GM21717 (cell line): ENCODE data around the gene DHRS3.
"Not testable (repeated sequence)": the region's sequence is repeated elsewhere in the genome, so short reads cannot be mapped to it uniquely, and the experiment has no call there.

ENCODE experiments used
- ATAC-seq: cut with Tn5 transposase; IDR thresholded peaks from one replicate; pipeline ENCODE4 v1.9.1; 2021; ENCODE audit warnings: mild to moderate bottlenecking, moderate library complexity; ENCODE audit not compliant: unreplicated experiment

Gene DHRS3

GRCh38 chr1:12578860-12579422 is 39.1 kb downstream of the DHRS3 start:
- no peak for ATAC-seq

DNA sequence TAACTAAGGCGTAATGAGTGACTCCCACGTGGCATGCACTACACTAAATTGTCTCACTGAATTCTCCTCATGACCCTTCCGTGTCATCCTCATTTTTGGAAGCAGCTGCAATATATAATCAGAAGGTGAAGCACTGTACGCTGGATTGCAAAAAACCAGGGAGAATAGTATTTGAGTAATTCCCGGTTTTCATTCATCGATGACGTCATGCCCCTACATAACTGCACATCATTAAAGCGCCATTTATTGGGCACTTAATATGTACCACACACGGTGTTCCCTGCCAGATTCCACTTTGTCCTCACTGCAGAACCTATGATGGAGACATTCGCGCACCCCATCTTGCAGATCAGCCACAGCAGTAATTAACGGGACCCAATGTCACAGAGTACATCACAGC is 41.0 kb downstream of the DHRS3 start:
- ATAC-seq = no peak

DNA sequence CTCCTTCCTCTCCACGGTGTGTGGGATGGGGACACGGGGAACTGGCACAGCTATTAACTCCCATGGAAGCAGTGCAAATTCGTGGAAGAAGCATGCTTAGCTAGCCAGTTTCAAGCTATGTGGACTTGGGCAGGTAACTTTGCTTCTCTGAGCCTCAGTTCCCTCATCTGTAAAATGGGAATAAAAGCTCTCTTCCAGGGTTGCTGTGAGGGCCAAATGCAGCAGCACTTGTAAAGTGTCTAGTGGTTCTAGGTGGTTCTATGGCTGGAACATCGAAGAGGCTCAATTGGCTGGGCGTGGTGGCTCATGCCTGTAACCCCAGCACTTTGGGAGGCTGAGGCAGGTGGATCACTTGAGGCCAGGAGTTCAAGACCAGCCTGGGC is 43.3 kb downstream of the DHRS3 start:
- no peak for ATAC-seq

GRCh38 chr1:12573015-12573825 is 44.8 kb downstream of the DHRS3 start:
- ATAC-seq = no peak

- ATAC-seq = no peak
Observed at GRCh38 chr1:12572522-12572921, 45.5 kb downstream of the DHRS3 start.

DNA sequence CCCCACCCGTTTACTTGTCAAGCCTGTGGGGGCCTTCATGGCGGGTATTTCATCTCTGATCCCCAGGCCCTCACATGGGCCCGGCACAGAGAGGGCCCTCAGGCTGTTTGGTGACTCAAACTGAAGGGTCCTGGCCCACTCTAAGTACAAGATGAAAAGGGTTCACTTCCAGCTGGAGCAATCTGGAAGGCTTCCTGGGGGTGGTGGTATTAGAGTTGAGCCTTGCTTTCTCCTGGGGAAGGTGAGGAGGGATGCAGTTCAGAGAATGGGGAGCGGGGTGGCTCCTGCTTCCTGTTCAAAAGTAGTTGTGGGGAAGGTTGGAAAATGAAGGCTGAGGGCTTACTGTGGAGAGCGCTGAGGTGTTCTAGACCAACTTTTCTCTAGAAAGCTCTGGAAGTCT is 47.7 kb downstream of the DHRS3 start:
- ATAC-seq = no peak

GRCh38 chr1:12568009-12568767 is 49.8 kb downstream of the DHRS3 start:
- ATAC-seq = no peak

- no peak for ATAC-seq
Observed at GRCh38 chr1:12567288-12567819, 50.7 kb downstream of the DHRS3 start.

DNA sequence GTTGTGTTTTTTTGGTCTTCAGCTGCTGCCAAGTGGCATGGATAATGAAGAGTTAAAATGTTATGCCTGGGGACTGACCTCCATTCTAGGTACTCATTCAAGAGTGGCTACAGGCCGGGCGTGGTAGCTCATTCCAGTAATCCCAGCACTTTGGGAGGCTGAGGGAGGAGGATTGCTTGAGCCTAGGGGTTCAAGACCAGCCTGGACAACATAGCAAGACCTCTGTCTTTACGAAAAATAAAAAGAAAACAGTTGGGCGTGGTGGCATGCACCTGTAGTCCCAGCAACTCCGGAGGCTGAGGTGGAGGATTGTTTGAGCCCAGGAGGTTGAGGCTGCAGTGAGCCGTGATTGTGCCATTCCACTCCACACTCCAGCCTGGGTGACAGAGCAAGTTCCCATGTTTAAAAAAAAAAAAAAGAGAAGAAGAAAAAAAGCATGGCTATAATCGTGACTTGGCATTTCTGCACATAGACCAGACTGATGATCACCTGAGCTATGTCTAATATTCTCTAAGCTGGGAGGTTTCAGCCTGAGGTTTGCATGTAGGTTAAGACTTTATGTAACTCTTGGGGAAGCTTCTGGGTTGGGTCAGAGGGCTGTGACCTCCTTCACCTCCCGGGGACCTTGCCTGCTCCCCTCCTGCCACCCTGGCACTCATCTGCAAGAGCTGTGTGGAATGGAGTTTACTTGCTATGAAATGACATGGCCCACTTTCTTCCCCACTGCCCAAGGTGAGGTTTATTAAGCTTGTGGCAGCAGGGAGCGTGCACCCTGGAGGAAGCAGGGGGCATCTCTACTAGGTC is 51.3 kb downstream of the DHRS3 start:
- no peak for ATAC-seq

GRCh38 chr1:12565966-12566352 is 52.1 kb downstream of the DHRS3 start:
- no peak for ATAC-seq

DNA sequence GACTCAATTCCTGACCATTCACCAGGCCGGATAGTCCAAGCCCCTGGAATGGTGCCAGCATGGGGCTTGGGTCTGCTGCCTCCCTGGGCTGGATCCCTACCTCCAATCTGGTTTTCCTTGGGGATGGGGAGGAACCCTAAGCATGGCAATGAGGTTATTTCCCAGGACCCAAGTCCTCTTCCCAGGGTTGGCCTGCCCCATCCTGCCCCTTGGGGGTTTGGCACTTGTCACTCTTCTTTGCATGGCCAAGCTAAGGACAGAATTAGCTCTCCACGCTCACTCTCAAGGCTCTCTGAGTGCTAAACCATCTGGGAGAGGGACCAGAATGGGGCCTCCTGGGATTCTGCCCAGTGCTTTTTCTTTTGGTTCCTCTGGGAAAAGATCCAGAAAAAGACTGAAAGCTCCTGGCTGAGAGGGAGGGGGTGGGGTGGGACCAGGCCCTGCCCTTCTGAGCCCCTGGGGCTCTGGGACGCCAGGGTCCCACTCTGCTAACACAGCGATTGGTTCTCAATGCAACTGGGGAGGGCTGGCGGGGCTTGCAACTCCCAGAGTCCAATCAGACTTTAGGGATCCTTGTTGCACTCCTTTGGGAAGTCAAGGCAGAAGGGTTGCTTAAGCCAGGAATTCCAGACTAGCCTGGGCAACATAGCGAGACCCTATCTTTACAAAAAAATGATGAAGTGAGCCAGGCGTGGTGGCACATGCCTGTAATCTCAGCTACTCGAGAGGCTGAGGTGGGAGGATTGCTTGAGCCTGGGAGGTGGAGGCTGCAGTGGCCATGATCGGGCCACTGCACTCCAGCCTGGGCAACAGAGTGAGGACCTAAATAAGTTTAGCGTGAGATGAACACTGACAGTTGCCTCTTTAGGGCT is 52.7 kb downstream of the DHRS3 start:
- no peak for ATAC-seq

- not testable (repeated sequence) for ATAC-seq
Observed at GRCh38 chr1:12564251-12564650, 53.8 kb downstream of the DHRS3 start.

DNA sequence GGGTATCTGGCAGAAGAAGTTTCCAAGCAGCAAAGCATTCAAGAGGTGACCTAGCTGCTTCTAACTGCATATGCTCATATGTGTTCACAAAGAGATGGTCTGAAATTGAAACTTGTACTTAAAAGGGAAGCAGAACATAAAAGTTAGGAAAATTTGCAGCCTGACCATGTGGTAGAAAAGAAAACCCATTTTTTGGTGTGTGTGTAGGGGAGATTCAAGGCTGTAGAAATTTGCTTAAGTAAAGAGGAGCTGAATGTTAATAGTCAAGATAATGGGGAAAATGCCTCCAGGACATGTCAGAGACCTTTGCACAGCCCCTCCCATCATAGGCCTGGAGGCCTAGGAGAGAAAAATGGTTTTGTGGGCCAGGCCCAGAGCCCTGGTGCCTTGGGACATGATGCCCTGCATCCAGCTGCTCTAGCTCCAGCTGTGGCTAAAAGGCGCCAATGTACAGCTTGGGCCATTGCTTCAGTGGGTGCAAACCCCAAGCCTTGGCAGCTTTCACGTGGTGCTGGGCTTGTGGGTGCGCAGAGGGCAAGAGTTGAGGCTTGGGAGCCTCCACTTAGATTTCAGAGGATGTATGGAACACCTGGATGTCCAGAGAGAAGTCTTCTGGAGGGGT is 54.9 kb downstream of the DHRS3 start:
- ATAC-seq = no peak

DNA sequence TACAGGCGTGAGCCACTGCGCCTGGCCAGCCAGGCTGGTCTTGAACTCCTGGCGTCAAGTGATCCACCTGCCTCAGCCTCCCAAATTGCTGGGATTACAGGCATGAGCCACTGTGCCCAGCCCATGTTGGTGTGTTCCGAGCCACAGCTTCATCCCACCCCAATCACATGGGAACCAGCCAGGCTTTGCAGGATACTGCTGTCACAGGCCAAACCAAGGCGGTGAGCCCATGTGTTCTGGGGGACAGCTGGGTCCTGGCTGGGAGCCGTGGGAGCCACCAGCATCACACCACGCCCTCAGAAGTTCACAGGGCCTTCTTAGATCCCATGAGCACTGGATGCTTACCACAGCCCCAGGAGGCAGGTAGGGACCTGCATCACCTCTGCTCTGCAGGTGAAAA is 56.9 kb downstream of the DHRS3 start:
- no peak for ATAC-seq

DNA sequence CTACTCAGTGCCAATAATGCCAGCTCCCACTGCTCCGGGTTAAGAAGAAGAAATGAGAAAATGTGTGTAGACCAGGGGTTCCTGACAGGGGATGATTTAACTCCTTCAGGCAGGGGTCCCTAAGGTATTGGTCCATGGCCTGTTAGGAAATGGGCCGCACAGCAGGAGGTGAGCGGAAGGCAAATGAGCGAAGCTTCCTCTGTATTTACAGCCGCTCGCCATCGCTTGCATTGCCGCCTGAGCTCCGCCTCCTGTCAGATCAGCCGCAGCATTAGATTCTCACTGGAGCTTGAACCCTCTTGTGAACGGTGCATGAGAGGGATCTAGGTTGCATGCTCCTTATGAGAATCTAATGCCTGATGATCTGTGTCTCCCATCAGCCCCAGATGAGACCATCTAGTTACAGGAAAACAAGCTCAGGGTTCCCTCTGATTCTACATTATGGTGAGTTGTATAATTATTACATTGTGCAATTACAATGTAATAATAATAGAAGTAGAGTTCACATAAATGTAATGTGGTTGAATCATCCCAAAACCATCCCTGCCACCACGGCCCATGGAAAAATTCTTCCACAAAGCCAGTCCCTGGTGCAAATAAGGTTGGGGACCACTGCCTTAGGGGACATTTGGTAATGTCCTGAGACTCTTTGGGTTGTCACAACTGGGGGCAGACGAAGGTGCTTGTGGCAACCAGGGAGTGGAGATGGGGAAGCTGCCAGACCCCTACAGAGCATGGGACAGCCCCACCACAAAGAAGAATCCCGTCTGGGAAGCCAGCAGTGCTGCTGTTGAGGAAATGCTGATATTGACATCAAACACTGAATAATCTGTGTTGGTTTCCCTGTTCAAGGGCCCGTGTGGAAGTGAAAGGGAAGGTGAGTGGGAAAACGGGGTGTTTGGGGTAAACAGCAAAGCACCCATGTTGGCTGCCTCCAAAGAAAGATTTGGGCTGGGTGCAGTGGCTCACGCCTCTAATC is 60.8 kb downstream of the DHRS3 start:
- ATAC-seq = no peak

GRCh38 chr1:12556368-12556930 is 61.6 kb downstream of the DHRS3 start:
- ATAC-seq = no peak

DNA sequence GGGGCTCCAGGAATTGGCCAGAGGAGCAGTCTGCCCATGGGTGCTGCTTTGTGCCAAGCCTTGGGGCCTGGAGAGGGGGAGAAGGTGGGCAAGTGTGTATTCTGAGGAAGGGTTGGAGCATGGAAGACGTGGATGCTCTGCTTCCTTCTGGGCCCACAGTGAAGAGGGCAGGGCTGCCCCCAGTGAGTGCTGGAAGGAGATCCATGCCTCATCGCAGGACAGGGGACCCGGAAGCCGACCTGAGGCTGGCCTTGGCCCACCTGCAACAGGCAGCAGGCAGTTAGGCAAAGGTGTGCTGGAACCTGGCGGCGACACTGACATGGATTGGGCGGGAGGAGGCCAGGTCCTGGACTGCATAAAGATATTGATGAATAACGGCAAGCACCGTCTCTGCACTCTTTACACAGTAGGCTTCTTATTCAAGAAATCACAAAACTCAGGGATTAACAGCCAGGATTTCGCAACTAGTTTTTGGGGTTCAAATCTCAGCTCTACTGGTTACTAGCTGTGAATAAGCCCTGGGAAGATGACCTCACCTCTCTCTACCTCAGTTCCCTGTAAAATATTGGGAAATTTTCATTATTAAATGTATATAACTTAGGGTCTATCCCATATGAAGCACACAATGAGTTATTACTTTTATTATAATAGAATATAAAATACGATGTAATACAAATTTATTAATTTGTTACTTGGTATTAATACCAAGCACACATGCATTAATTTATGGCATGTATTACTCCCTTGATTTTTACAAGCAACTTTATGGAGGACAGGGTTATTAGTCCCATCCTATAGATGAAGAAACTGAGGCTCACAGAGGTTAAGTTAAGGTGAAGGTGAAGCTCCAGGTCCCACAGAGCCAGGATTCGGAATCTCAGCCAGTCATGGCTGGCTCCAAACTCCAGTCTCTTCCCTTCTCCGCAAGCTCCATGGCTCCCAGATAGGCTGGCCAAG is 62.3 kb downstream of the DHRS3 start:
- no peak for ATAC-seq
